ENCODE results near the gene MADCAM1.
"Not testable (repeated sequence)": the region's sequence is repeated elsewhere in the genome, so short reads cannot be mapped to it uniquely, and the experiment has no call there.

MADCAM1 gene

GRCh38 chr19:496112-496665 is at the start of gene MADCAM1:
Gene MADCAM1, plus strand, starts transcription at chr19:496486. Its CDS starts 14 bp downstream, at chr19:496500.
- no peak for DNase-seq (ENCODE audit: low read depth)

GRCh38 chr19:447064-447426 is 49.2 kb upstream of the MADCAM1 start:
- DNase-seq (ENCODE audit: low read depth) = no peak

GRCh38 chr19:447816-448560 is 48.3 kb upstream of the MADCAM1 start:
- DNase-seq (ENCODE audit: low read depth) = no peak

GRCh38 chr19:449916-450315 is 46.4 kb upstream of the MADCAM1 start:
- DNase-seq (ENCODE audit: low read depth) = no peak

- not testable (repeated sequence) for DNase-seq (ENCODE audit: low read depth)
These were observed 45.3 kb upstream of the MADCAM1 start for GRCh38 chr19:450912-451481.

GRCh38 chr19:452829-453228 is 43.5 kb upstream of the MADCAM1 start:
- DNase-seq (ENCODE audit: low read depth) = no peak

- no peak for DNase-seq (ENCODE audit: low read depth)
These were observed 42.7 kb upstream of the MADCAM1 start for GRCh38 chr19:453606-454005.

- no peak for DNase-seq (ENCODE audit: low read depth)
These were observed 41.1 kb upstream of the MADCAM1 start for GRCh38 chr19:455031-455705.

GRCh38 chr19:455851-456546 is 40.3 kb upstream of the MADCAM1 start:
- DNase-seq (ENCODE audit: low read depth) = no peak

- DNase-seq (ENCODE audit: low read depth) = no peak
These were observed 39.7 kb upstream of the MADCAM1 start for GRCh38 chr19:456547-457110.

- DNase-seq (ENCODE audit: low read depth) = no peak
These were observed 38.6 kb upstream of the MADCAM1 start for GRCh38 chr19:457636-458035.

GRCh38 chr19:458091-459042 is 37.9 kb upstream of the MADCAM1 start:
- no peak for DNase-seq (ENCODE audit: low read depth)

- no peak for DNase-seq (ENCODE audit: low read depth)
These were observed 36.4 kb upstream of the MADCAM1 start for GRCh38 chr19:459724-460511.

GRCh38 chr19:460877-461720 is 35.2 kb upstream of the MADCAM1 start, which contains the start of gene SHC2:
Gene SHC2, minus strand, starts transcription at chr19:461033. Its CDS starts 37 bp downstream, at chr19:460996.
- DNase-seq (ENCODE audit: low read depth) = no peak

GRCh38 chr19:461721-462551 is 34.4 kb upstream of the MADCAM1 start:
- no peak for DNase-seq (ENCODE audit: low read depth)

GRCh38 chr19:463483-464207 is 32.6 kb upstream of the MADCAM1 start:
- no peak for DNase-seq (ENCODE audit: low read depth)

- no peak for DNase-seq (ENCODE audit: low read depth)
These were observed 32.1 kb upstream of the MADCAM1 start for GRCh38 chr19:464208-464545.

Measured in GM04504 (cell line).